SK-N-SH treated with all-trans-retinoic acid at 6 μM for 48 hours (cell line): ENCODE results near the gene SLC7A1.

Experiments
- ATAC-seq: fragments of 200-7000 bp; cut with Tn5 transposase; 3 replicates; pipeline ENCODE4 v1.9.1; 2020; ENCODE audit warnings: mild to moderate bottlenecking, moderate library complexity
- BACH2 ChIP-seq: fragments of 250-450 bp; sonication (Bioruptor Pico); IDR thresholded peaks from 2 replicates; pipeline ENCODE4 v1.9.0; 2021; ENCODE audit warnings: mild to moderate bottlenecking, borderline replicate concordance
- CSDC2 ChIP-seq: fragments of 250-450 bp; sonication (Bioruptor Pico); IDR thresholded peaks from 2 replicates; pipeline ENCODE4 v1.5.0; 2020; ENCODE audit warnings: mild to moderate bottlenecking, moderate library complexity
- ESRRG ChIP-seq: fragments of 250-450 bp; sonication (Bioruptor Pico); IDR thresholded peaks from 2 replicates; pipeline ENCODE4 v1.6.1; 2021; ENCODE audit warnings: mild to moderate bottlenecking
- GLIS3 ChIP-seq: fragments of 250-450 bp; sonication (Bioruptor Pico); IDR thresholded peaks from 2 replicates; pipeline ENCODE4 v1.5.0; 2020; ENCODE audit warnings: mild to moderate bottlenecking, moderate library complexity
- ISL1 ChIP-seq: fragments of 250-450 bp; sonication (Bioruptor Pico); IDR thresholded peaks from 2 replicates; pipeline ENCODE4 v2.1.2; 2022; ENCODE audit warnings: mild to moderate bottlenecking, moderate library complexity
- OSR1 ChIP-seq: fragments of 250-450 bp; sonication (Bioruptor Pico); IDR thresholded peaks from 2 replicates; pipeline ENCODE4 v1.8.0; 2022; ENCODE audit warnings: moderate library complexity, mild to moderate bottlenecking, inconsistent platforms
- PPARA ChIP-seq: fragments of 250-450 bp; sonication (Bioruptor Pico); IDR thresholded peaks from 2 replicates; pipeline ENCODE4 v1.5.0; 2020; ENCODE audit warnings: mild to moderate bottlenecking, borderline replicate concordance
- RARB ChIP-seq: fragments of 250-450 bp; sonication (Bioruptor Pico); IDR thresholded peaks from 2 replicates; pipeline ENCODE4 v1.8.0; 2021; ENCODE audit warnings: mild to moderate bottlenecking, moderate library complexity
- SNAI2 ChIP-seq: fragments of 250-450 bp; sonication (Bioruptor Pico); IDR thresholded peaks from 2 replicates; pipeline ENCODE4 v1.5.0; 2020; ENCODE audit warnings: mild to moderate bottlenecking, moderate library complexity
- TCF4 ChIP-seq: fragments of 250-450 bp; sonication (Bioruptor Pico); IDR thresholded peaks from 2 replicates; pipeline ENCODE4 v1.8.0; 2021; ENCODE audit warnings: mild to moderate bottlenecking, moderate library complexity, borderline replicate concordance
- TOX ChIP-seq: fragments of 250-450 bp; sonication (Bioruptor Pico); IDR thresholded peaks from 2 replicates; pipeline ENCODE4 v1.8.0; 2021; ENCODE audit warnings: mild to moderate bottlenecking, moderate library complexity, borderline replicate concordance
- ZC3H10 ChIP-seq: fragments of 250-450 bp; sonication (Bioruptor Pico); IDR thresholded peaks from 2 replicates; pipeline ENCODE4 v1.5.1; 2021; ENCODE audit warnings: mild to moderate bottlenecking, moderate library complexity
- ZFP3 ChIP-seq: fragments of 250-450 bp; sonication (Bioruptor Pico); IDR thresholded peaks from 2 replicates; pipeline ENCODE4 v1.5.0; 2020; ENCODE audit warnings: mild to moderate bottlenecking, moderate library complexity
- ZFP30 ChIP-seq: fragments of 450-650 bp; formaldehyde crosslinking; IDR thresholded peaks from 2 replicates; pipeline ENCODE4 v1.5.0; 2022; ENCODE audit warnings: mild to moderate bottlenecking, moderate library complexity
- ZNF565 ChIP-seq: fragments of 450-650 bp; formaldehyde crosslinking; conservative IDR thresholded peaks from 2 replicates; pipeline ENCODE4 v1.5.0; 2020; ENCODE audit warnings: low read depth, mild to moderate bottlenecking, moderate library complexity
- ZNF70 ChIP-seq: fragments of 450-650 bp; formaldehyde crosslinking; IDR thresholded peaks from 2 replicates; pipeline ENCODE4 v1.5.0; 2020; ENCODE audit warnings: mild to moderate bottlenecking, moderate library complexity
- TF ChIP-seq, protein P1 (sequence below): fragments of 250-450 bp; sonication (Bioruptor Pico); IDR thresholded peaks from 2 replicates; pipeline ENCODE4 v1.8.0; 2021; ENCODE audit warnings: low read depth, mild to moderate bottlenecking, moderate library complexity, borderline replicate concordance
- TF ChIP-seq, protein P2 (sequence below): fragments of 250-450 bp; sonication (Bioruptor Pico); IDR thresholded peaks from 2 replicates; pipeline ENCODE4 v1.5.1; 2020; ENCODE audit warnings: low read depth, mild to moderate bottlenecking, moderate library complexity
- TF ChIP-seq, protein P3 (sequence below): fragments of 250-450 bp; sonication (Bioruptor Pico); IDR thresholded peaks from 2 replicates; pipeline ENCODE4 v1.5.1; 2021; ENCODE audit warnings: mild to moderate bottlenecking, moderate library complexity
- TF ChIP-seq, protein P4 (sequence below): fragments of 250-450 bp; sonication (Bioruptor Pico); IDR thresholded peaks from 2 replicates; pipeline ENCODE4 v1.5.0; 2020; ENCODE audit warnings: mild to moderate bottlenecking, moderate library complexity

Gene SLC7A1

DNA sequence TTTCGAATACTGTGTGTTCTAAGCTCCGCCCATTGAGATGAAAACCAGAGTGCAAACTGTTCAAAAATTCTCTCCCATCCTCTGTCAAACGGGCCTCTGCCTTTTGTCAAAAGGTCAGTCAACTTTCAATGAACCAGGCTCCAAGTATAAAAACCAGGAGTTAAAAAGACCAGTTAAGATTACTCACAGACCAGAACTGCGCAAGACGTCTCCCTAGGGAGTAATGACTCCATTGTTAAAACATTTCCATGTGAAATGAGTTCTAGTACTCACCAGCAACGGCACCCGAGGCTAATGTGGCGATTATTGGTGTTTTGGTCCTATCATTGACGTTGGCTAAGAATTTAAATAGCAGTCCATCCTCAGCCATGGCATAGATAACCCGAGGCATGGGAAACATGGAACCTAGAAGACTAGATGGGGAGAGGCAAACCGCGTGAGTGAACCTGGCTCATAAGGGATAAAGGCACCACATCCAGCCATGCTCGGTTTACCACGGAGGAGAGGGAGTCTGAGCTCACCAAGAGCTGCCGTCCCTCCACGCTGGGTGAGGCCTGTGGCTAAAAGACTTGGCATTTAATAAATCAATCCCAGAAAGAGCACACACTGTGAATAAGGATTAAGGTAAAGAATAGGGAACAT lies 73.3 kb downstream of the SLC7A1 start (continued):
- TF ChIP-seq, protein P1, sequence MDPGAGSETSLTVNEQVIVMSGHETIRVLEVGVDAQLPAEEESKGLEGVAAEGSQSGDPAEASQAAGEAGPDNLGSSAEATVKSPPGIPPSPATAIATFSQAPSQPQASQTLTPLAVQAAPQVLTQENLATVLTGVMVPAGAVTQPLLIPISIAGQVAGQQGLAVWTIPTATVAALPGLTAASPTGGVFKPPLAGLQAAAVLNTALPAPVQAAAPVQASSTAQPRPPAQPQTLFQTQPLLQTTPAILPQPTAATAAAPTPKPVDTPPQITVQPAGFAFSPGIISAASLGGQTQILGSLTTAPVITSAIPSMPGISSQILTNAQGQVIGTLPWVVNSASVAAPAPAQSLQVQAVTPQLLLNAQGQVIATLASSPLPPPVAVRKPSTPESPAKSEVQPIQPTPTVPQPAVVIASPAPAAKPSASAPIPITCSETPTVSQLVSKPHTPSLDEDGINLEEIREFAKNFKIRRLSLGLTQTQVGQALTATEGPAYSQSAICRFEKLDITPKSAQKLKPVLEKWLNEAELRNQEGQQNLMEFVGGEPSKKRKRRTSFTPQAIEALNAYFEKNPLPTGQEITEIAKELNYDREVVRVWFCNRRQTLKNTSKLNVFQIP (CRISPR knock-in tag), result no peak
- no peak for TF ChIP-seq ZFP3 (CRISPR knock-in tag)
- peak; percentile 55; the same call in 1 of the 2 replicates for TF ChIP-seq TOX (CRISPR knock-in tag)
- TF ChIP-seq RARB (CRISPR knock-in tag), result no peak
- TF ChIP-seq, protein P2, sequence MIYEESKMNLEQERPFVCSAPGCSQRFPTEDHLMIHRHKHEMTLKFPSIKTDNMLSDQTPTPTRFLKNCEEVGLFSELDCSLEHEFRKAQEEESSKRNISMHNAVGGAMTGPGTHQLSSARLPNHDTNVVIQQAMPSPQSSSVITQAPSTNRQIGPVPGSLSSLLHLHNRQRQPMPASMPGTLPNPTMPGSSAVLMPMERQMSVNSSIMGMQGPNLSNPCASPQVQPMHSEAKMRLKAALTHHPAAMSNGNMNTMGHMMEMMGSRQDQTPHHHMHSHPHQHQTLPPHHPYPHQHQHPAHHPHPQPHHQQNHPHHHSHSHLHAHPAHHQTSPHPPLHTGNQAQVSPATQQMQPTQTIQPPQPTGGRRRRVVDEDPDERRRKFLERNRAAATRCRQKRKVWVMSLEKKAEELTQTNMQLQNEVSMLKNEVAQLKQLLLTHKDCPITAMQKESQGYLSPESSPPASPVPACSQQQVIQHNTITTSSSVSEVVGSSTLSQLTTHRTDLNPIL (CRISPR knock-in tag), result no peak
- TF ChIP-seq TCF4, result no peak
- TF ChIP-seq ISL1 (CRISPR knock-in tag), result peak; percentile 62
- no peak for TF ChIP-seq OSR1
- TF ChIP-seq PPARA (CRISPR knock-in tag), result no peak
- peak; percentile 89 for TF ChIP-seq CSDC2 (CRISPR knock-in tag)
- TF ChIP-seq GLIS3, result no peak
- no peak for TF ChIP-seq ZNF70 (CRISPR knock-in tag)

DNA sequence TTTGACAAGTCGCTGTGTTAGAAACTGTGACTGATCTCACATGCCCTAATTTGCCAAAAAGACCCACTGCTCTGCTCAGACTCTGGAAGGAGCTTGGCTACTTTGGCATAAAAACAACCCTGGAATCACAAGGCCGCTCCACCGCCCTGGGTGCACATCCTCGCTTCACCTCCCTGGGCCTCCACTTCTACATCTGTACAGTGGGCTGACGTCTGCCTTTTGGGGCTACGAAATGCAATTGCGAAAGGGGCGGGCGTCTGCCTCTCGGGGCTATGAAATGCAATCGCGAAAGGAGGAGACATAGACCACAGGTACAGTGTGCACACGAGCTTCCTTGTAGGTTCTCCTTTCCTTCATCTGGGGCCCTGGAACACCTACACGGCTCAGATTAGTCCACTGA lies 74.2 kb downstream of the SLC7A1 start:
- no peak for ATAC-seq
- TF ChIP-seq TCF4, result no peak
- TF ChIP-seq, protein P3, sequence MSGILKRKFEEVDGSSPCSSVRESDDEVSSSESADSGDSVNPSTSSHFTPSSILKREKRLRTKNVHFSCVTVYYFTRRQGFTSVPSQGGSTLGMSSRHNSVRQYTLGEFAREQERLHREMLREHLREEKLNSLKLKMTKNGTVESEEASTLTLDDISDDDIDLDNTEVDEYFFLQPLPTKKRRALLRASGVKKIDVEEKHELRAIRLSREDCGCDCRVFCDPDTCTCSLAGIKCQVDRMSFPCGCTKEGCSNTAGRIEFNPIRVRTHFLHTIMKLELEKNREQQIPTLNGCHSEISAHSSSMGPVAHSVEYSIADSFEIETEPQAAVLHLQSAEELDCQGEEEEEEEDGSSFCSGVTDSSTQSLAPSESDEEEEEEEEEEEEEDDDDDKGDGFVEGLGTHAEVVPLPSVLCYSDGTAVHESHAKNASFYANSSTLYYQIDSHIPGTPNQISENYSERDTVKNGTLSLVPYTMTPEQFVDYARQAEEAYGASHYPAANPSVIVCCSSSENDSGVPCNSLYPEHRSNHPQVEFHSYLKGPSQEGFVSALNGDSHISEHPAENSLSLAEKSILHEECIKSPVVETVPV (CRISPR knock-in tag), result no peak
- no peak for TF ChIP-seq ISL1 (CRISPR knock-in tag)
- no peak for TF ChIP-seq ZFP30
- TF ChIP-seq SNAI2 (CRISPR knock-in tag), result no peak
- TF ChIP-seq ZFP3 (CRISPR knock-in tag), result no peak
- no peak for TF ChIP-seq GLIS3
- TF ChIP-seq BACH2 (CRISPR knock-in tag), result no peak
- TF ChIP-seq ZNF70 (CRISPR knock-in tag), result no peak
- TF ChIP-seq ZNF565 (CRISPR knock-in tag), result no peak
- no peak for TF ChIP-seq ZC3H10 (CRISPR knock-in tag)
- TF ChIP-seq, protein P2 (CRISPR knock-in tag), result no peak
- TF ChIP-seq PPARA (CRISPR knock-in tag), result no peak
- TF ChIP-seq, protein P4, sequence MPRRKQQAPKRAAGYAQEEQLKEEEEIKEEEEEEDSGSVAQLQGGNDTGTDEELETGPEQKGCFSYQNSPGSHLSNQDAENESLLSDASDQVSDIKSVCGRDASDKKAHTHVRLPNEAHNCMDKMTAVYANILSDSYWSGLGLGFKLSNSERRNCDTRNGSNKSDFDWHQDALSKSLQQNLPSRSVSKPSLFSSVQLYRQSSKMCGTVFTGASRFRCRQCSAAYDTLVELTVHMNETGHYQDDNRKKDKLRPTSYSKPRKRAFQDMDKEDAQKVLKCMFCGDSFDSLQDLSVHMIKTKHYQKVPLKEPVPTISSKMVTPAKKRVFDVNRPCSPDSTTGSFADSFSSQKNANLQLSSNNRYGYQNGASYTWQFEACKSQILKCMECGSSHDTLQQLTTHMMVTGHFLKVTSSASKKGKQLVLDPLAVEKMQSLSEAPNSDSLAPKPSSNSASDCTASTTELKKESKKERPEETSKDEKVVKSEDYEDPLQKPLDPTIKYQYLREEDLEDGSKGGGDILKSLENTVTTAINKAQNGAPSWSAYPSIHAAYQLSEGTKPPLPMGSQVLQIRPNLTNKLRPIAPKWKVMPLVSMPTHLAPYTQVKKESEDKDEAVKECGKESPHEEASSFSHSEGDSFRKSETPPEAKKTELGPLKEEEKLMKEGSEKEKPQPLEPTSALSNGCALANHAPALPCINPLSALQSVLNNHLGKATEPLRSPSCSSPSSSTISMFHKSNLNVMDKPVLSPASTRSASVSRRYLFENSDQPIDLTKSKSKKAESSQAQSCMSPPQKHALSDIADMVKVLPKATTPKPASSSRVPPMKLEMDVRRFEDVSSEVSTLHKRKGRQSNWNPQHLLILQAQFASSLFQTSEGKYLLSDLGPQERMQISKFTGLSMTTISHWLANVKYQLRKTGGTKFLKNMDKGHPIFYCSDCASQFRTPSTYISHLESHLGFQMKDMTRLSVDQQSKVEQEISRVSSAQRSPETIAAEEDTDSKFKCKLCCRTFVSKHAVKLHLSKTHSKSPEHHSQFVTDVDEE (CRISPR knock-in tag), result no peak

DNA sequence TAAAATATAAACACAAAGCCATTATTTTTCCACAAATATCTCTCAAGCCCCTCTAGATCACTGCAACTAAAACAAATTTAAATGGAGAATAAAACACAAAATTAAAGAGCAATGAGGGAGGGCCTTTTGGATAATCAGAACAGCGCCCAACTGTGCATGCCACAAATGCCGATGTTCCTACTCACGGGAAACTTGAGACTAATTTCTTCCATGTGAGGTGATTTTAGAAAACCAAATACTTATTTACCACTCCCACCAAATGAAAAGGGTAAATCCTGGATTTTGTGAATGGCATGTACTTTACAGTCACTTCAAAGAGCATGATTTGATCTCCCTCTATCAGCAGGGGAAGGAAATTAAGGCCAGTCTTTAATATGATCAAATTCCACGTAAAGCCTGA lies 74.8 kb downstream of the SLC7A1 start:
- TF ChIP-seq, protein P2 (CRISPR knock-in tag), result no peak
- TF ChIP-seq ESRRG (CRISPR knock-in tag) (no peak), ZC3H10 (CRISPR knock-in tag) (no peak), ISL1 (CRISPR knock-in tag) (peak; percentile 24)
- ATAC-seq, result peak; percentile 78
